ENCODE results near the gene PLPPR3. TPM values are rescaled to one million over a fixed set of nuclear protein-coding genes. Genes with fewer than 3 reads are reported as not detected.

Gene PLPPR3, protein sequence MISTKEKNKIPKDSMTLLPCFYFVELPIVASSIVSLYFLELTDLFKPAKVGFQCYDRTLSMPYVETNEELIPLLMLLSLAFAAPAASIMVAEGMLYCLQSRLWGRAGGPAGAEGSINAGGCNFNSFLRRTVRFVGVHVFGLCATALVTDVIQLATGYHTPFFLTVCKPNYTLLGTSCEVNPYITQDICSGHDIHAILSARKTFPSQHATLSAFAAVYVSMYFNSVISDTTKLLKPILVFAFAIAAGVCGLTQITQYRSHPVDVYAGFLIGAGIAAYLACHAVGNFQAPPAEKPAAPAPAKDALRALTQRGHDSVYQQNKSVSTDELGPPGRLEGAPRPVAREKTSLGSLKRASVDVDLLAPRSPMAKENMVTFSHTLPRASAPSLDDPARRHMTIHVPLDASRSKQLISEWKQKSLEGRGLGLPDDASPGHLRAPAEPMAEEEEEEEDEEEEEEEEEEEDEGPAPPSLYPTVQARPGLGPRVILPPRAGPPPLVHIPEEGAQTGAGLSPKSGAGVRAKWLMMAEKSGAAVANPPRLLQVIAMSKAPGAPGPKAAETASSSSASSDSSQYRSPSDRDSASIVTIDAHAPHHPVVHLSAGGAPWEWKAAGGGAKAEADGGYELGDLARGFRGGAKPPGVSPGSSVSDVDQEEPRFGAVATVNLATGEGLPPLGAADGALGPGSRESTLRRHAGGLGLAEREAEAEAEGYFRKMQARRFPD
- 0.11 and 1.2 TPM in 2 replicates for total RNA-seq (2014; rRNA removed; shearing (Covaris generic))

- no peak for DNase-seq (ENCODE audit: low read depth)
Observed at GRCh38 chr19:821825-822503, at the start of gene PLPPR3. Gene PLPPR3, minus strand, starts transcription at chr19:821955. Its CDS starts 396 bp downstream, at chr19:821559.

DNA sequence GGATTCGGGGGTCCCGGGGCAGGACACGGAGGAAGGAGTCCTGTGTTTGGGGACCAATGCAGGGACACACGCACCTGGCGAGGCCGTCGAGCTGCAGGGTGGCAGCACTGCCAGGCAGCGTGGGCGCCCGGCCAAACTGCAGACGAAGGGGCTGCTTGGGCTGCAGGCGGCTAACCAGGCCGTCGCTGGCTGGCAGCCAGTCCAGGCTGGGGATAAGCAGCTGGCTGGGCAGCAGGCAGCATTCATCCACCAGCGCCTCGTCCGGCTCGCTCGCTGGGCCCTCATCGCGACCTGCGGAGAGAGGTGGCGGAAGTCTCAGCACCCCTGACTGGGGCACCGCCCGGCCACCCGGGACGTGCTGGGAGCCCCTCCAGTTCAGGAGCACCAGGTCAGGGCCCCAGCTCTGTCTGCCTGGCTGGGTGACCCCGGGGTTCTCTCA is 49.2 kb upstream of the PLPPR3 start:
- DNase-seq (ENCODE audit: low read depth), result no peak

GRCh38 chr19:870314-870713 is 48.6 kb upstream of the PLPPR3 start:
- DNase-seq (ENCODE audit: low read depth), result no peak

GRCh38 chr19:869245-870177 is 47.8 kb upstream of the PLPPR3 start:
- peak; percentile 93 for DNase-seq (ENCODE audit: low read depth)

DNA sequence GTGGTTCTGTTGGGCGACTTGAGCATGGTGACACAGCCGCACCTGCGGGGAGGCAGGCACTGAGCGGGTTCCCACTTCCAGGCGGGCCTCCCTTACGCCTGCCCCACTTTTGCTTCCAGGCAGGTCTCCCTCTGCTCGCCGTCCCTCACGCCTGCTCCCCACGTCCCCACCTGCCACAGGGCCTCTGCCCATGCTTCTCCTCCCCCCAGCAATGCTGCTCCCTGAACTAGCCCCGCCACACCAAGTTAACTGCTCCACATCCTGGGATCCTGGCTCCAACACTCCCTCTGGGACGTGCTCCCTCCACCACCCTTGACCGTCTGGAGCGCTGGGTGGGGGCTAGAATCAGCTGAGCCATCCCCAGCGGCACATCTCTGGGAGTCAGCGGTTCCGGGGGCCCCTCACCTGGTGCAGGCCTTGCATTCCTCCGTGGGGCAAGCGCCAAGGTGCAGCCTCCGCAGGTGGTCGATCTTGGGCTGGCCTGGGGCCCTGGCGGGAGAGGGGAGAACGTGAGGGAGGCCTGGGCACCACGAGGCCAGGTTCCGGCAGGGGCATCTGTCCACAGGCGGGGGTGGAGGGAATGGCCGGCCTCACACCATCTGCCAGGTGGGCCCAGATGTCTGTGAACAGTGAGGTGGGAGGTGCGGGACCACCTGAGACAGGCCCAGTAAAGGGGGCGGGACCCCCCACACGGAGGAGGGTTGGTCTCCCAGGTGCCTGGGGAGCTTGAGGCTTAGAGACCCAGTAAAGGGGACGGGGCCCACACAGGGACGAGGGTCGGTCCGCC is 46.9 kb upstream of the PLPPR3 start:
- no peak for DNase-seq (ENCODE audit: low read depth)

- DNase-seq (ENCODE audit: low read depth), result no peak
Observed at GRCh38 chr19:867855-868457, 46.2 kb upstream of the PLPPR3 start.

DNA sequence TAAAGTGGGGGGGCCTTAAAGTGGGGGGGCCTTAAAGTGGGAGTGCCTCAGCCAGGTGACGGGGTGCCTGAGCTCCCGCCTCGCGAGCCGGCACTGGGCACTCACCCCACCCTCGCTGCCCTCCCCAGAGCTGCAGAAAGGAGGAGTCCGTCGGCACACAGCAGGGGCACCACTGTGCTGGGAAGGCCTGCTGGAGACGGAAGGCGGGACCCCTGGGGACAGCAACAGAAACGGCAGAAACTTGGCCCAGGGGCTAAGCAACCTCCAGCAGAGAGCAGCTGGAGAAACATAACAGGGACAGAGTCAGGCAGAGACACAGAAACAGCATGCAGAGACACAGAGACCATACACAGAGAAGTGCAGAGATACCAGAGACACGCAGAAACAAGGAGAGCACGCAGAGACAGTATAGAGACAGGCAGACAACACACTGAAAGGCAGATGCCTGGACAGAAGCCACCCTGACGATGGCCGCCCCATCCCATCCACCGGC is 45.6 kb upstream of the PLPPR3 start:
- DNase-seq (ENCODE audit: low read depth), result no peak

- DNase-seq (ENCODE audit: low read depth), result no peak
Observed at GRCh38 chr19:866769-867300, 45.1 kb upstream of the PLPPR3 start.

GRCh38 chr19:863315-863620 is 41.5 kb upstream of the PLPPR3 start:
- DNase-seq (ENCODE audit: low read depth), result no peak

DNA sequence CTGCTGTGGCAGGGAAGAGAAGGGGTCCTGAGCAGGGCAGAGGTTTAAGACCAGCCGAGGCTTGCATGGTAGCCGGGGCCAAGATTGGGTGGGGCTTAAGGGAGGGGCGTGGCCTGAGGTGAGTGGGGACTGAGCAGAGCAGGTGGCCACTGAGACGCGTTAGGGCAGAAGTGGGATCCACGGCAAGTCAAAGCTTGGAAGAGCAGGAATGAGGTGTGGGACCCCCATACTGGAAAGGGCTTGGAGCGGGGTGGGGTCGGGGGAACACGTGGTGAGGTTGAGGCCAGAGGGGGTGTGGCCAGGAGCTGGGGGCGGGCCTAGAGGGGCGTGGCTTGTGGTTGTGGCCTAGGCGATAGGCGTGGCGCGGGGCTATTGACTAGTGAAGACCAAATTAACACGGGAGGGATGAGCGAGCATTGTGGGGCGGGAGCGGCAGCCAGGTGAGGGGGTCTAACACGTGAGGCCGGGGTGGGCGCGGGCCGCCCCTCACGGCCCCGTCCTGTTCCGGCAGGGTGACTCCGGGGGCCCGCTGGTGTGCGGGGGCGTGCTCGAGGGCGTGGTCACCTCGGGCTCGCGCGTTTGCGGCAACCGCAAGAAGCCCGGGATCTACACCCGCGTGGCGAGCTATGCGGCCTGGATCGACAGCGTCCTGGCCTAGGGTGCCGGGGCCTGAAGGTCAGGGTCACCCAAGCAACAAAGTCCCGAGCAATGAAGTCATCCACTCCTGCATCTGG is 41.0 kb upstream of the PLPPR3 start:
- peak; percentile 81 for DNase-seq (ENCODE audit: low read depth)

- peak; percentile 83 for DNase-seq (ENCODE audit: low read depth)
Observed at GRCh38 chr19:861756-862580, 40.2 kb upstream of the PLPPR3 start.

GRCh38 chr19:861141-861755 is 39.5 kb upstream of the PLPPR3 start:
- DNase-seq (ENCODE audit: low read depth), result no peak

GRCh38 chr19:858868-859843 is 37.4 kb upstream of the PLPPR3 start, which contains the start of gene CFD:
Gene CFD, plus strand, starts transcription at chr19:859664. Its CDS starts 26 bp downstream, at chr19:859690.
- peak; percentile 47 for DNase-seq (ENCODE audit: low read depth)

DNA sequence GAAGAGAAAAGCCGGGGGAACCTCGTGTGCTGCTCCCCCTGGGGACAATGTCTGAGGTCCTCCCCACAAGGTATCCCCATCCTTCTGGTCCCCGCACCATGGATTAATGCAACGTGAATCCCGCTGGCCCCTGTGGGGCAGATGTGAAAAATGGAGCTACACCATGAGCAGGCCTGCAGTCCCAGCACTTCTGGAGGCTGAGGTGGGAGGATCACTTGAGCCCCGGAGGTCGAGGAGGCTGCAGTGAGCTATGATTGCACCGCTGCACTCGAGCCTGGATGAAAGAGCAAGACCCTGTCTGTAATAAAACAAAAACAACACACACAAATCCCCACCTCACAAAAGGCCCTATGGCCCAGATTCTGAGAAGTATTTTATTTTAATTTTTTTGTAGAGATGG is 36.5 kb upstream of the PLPPR3 start:
- DNase-seq (ENCODE audit: low read depth), result no peak

GRCh38 chr19:855566-856120 is 33.9 kb upstream of the PLPPR3 start:
- DNase-seq (ENCODE audit: low read depth), result no peak

DNA sequence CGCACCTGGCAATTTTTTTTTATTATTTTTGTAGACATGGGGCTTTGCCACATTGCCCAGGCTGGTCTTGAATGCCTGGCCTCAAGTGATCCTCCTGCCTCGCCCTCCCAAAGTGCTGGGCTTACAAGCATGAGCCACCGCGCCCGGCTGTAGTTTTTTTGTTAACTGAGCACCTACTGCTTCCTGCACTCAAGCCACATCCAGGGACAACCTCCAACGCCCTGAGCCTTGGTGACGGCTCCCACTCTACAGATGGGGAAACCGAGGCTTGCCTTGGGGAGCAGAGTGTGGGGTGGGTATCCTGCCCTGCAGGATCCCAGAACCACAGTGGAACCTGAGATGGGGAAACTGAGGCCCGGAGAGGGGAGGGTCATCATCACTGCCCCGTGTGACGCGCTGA is 33.4 kb upstream of the PLPPR3 start:
- no peak for DNase-seq (ENCODE audit: low read depth)

Measured in Daoy (cell line).